WTC11 (cell line): Measurements from ENCODE around the gene C1GALT1C1L. TPM values are rescaled to one million over a fixed set of nuclear protein-coding genes. Genes with fewer than 3 reads are reported as not detected.
"Not testable (repeated sequence)": the region's sequence is repeated elsewhere in the genome, so short reads cannot be mapped to it uniquely, and the experiment has no call there.

ENCODE experiments used
- ATAC-seq: fragments of 200-7000 bp; cut with Tn5 transposase; 2 replicates; pipeline ENCODE4 v1.10.0; 2021; ENCODE audit warnings: mild to moderate bottlenecking, moderate library complexity
- CTCF ChIA-PET: fragments of 300-600 bp; sonication (Branson Sonifier 250); formaldehyde crosslinking; loops from one replicate; lab custom pipeline; 2021; ENCODE audit warnings: antibody characterized with exemption; lab: Charles Lee
- POLR2A ChIA-PET: fragments of 350-600 bp; sonication (Branson Sonifier 250); formaldehyde crosslinking; loops from one replicate; lab custom pipeline; 2021; ENCODE audit warnings: antibody characterized with exemption; lab: Charles Lee
- DNase-seq: peaks from one replicate; pipeline ENCODE4 v3.0.0; 2021; ENCODE audit warnings: low spot score
- H3K27ac Mint-ChIP-seq: 2 replicates; pipeline ENCODE4 v1.8.0; 2021; ENCODE audit warnings: mixed read lengths
- H3K27me3 Mint-ChIP-seq: 2 replicates; pipeline ENCODE4 v1.8.0; 2021; ENCODE audit warnings: low read depth, mild to moderate bottlenecking, moderate library complexity, mixed read lengths
- H3K36me3 Mint-ChIP-seq: 2 replicates; pipeline ENCODE4 v1.8.0; 2021; ENCODE audit warnings: mixed read lengths
- H3K4me1 Mint-ChIP-seq: 2 replicates; pipeline ENCODE4 v1.8.0; 2022; ENCODE audit warnings: mixed read lengths
- H3K4me3 Mint-ChIP-seq: 2 replicates; pipeline ENCODE4 v1.8.0; 2021; ENCODE audit warnings: mild to moderate bottlenecking, moderate library complexity, mixed read lengths
- H3K9me3 Mint-ChIP-seq: 2 replicates; pipeline ENCODE4 v1.8.0; 2021; ENCODE audit warnings: mixed read lengths
- E2F1 ChIP-seq: sonication (generic); formaldehyde crosslinking; IDR thresholded peaks from 2 replicates; pipeline ENCODE4 v1.8.0; 2022; ENCODE audit warnings: mild to moderate bottlenecking, missing genetic modification reagents
- ELF4 ChIP-seq: sonication (generic); formaldehyde crosslinking; IDR thresholded peaks from 2 replicates; pipeline ENCODE4 v1.8.1; 2022; ENCODE audit warnings: low read depth, mild to moderate bottlenecking, moderate library complexity, missing genetic modification reagents
- ESRRA ChIP-seq: sonication (generic); formaldehyde crosslinking; IDR thresholded peaks from 2 replicates; pipeline ENCODE4 v1.8.1; 2022; ENCODE audit warnings: mild to moderate bottlenecking, missing genetic modification reagents, borderline replicate concordance
- GRHL2 ChIP-seq: fragments of 250-450 bp; sonication (Bioruptor Pico); IDR thresholded peaks from 2 replicates; pipeline ENCODE4 v1.8.0; 2022; ENCODE audit warnings: mild to moderate bottlenecking, moderate library complexity; ENCODE audit not compliant: insufficient replicate concordance, severe bottlenecking
- HMGXB4 ChIP-seq: sonication (generic); formaldehyde crosslinking; IDR thresholded peaks from 2 replicates; pipeline ENCODE4 v1.8.1; 2023; ENCODE audit warnings: mild to moderate bottlenecking, moderate library complexity, missing genetic modification reagents
- JAZF1 ChIP-seq: fragments of 250-450 bp; sonication (Bioruptor Pico); IDR thresholded peaks from 2 replicates; pipeline ENCODE4 v1.9.0; 2021; ENCODE audit warnings: moderate library complexity, mild to moderate bottlenecking, inconsistent platforms
- NFE2L1 ChIP-seq: sonication (generic); formaldehyde crosslinking; IDR thresholded peaks from 2 replicates; pipeline ENCODE4 v1.8.1; 2023; ENCODE audit warnings: missing genetic modification reagents
- PRDM15 ChIP-seq: sonication (generic); formaldehyde crosslinking; IDR thresholded peaks from 2 replicates; pipeline ENCODE4 v1.8.0; 2022; ENCODE audit warnings: missing genetic modification reagents
- SMAD3 ChIP-seq: sonication (generic); formaldehyde crosslinking; IDR thresholded peaks from 2 replicates; pipeline ENCODE4 v1.8.0; 2022; ENCODE audit warnings: missing genetic modification reagents, mild to moderate bottlenecking, borderline replicate concordance
- SOX15 ChIP-seq: fragments of 250-450 bp; sonication (Bioruptor Pico); IDR thresholded peaks from 2 replicates; pipeline ENCODE4 v1.9.0; 2021; ENCODE audit warnings: mild to moderate bottlenecking
- TCF7 ChIP-seq: sonication (generic); formaldehyde crosslinking; IDR thresholded peaks from 2 replicates; pipeline ENCODE4 v1.8.0; 2022; ENCODE audit warnings: mild to moderate bottlenecking, low read depth, missing genetic modification reagents, moderate library complexity
- TP53 ChIP-seq: sonication (generic); formaldehyde crosslinking; IDR thresholded peaks from 2 replicates; pipeline ENCODE4 v1.8.1; 2023; ENCODE audit warnings: mild to moderate bottlenecking, missing genetic modification reagents
- ZBTB21 ChIP-seq: sonication (generic); formaldehyde crosslinking; IDR thresholded peaks from 2 replicates; pipeline ENCODE4 v1.8.1; 2023; ENCODE audit warnings: mild to moderate bottlenecking, missing genetic modification reagents, borderline replicate concordance
- ZBTB43 ChIP-seq: sonication (generic); formaldehyde crosslinking; IDR thresholded peaks from 2 replicates; pipeline ENCODE4 v1.8.1; 2023; ENCODE audit warnings: mild to moderate bottlenecking, missing genetic modification reagents
- ZNF263 ChIP-seq: sonication (generic); formaldehyde crosslinking; IDR thresholded peaks from 2 replicates; pipeline ENCODE4 v1.8.1; 2022; ENCODE audit warnings: low read depth, mild to moderate bottlenecking, moderate library complexity, missing genetic modification reagents
- total RNA-seq: library from RNA; stranded (reverse); gene quantifications from 3 replicates; pipeline ENCODE4 v1.2.3, GENCODE V29; 2021
- TF ChIP-seq, protein P1 (sequence below): fragments of 250-450 bp; sonication (Bioruptor Pico); IDR thresholded peaks from 2 replicates; pipeline ENCODE4 v1.8.0; 2021; ENCODE audit warnings: mild to moderate bottlenecking

The C1GALT1C1L gene
- total RNA-seq, 1 experiment from 2014 or later = 0.44 TPM

- TF ChIP-seq E2F1 (CRISPR knock-in tag) (no peak), SMAD3 (CRISPR knock-in tag) (no peak), HMGXB4 (CRISPR knock-in tag) (no peak), ELF4 (CRISPR knock-in tag) (no peak), ZBTB21 (CRISPR knock-in tag) (no peak), ZBTB43 (CRISPR knock-in tag) (no peak), SOX15 (CRISPR knock-in tag) (no peak), ZNF263 (CRISPR knock-in tag) (no peak), ESRRA (CRISPR knock-in tag) (no peak), TCF7 (CRISPR knock-in tag) (no peak), PRDM15 (CRISPR knock-in tag) (no peak), NFE2L1 (CRISPR knock-in tag) (no peak), GRHL2 (CRISPR knock-in tag) (no peak)
These were observed 13.8 kb upstream of the C1GALT1C1L start (continued) for GRCh38 chr2:43689999-43690398.

DNA sequence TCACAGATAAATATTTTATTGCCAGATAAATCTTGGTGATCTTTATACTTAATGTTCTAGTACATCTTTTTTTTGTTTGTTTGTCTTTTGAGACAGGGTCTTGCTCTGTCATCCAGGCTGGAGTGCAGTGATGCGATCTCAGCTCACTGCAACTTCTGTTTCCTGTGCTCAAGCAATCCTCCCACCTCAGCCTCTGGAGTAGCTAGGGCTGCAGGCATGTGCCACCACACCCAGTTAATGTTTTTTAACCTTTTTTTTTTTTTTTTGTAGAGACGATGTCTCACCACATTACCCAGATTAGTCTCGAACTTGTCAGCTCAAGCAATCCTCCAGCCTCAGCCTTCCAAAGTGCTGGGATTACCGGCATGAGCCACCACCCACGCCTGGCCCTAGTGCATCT lies 9.1 kb upstream of the C1GALT1C1L start:
- DNase-seq (no peak), ATAC-seq (no peak)
- H3K4me3 Mint-ChIP-seq = no peak overlapping the region
- CTCF ChIA-PET = no interaction called here
- H3K9me3 Mint-ChIP-seq = no peaks in the 10 kb centered on the region
- TF ChIP-seq TP53 (CRISPR knock-in tag) (no peak), JAZF1 (no peak)
- TF ChIP-seq, protein P1, sequence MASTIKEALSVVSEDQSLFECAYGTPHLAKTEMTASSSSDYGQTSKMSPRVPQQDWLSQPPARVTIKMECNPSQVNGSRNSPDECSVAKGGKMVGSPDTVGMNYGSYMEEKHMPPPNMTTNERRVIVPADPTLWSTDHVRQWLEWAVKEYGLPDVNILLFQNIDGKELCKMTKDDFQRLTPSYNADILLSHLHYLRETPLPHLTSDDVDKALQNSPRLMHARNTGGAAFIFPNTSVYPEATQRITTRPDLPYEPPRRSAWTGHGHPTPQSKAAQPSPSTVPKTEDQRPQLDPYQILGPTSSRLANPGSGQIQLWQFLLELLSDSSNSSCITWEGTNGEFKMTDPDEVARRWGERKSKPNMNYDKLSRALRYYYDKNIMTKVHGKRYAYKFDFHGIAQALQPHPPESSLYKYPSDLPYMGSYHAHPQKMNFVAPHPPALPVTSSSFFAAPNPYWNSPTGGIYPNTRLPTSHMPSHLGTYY (CRISPR knock-in tag) = no peak
- POLR2A ChIA-PET = no interaction called here
- no peak overlapping the region for H3K27ac Mint-ChIP-seq
- H3K4me1 Mint-ChIP-seq = no peaks in the 10 kb centered on the region
- H3K36me3 Mint-ChIP-seq = no peaks in the 10 kb centered on the region
- no peaks in the 10 kb centered on the region for H3K27me3 Mint-ChIP-seq

GRCh38 chr2:43677783-43678182 lies 1.6 kb upstream of the C1GALT1C1L start:
- H3K27me3 Mint-ChIP-seq, ATAC-seq, H3K27ac Mint-ChIP-seq, H3K4me3 Mint-ChIP-seq, CTCF ChIA-PET, POLR2A ChIA-PET, H3K4me1 Mint-ChIP-seq, DNase-seq: not testable (repeated sequence)
- Mint-ChIP-seq H3K9me3 (peaks cover 12% of the 10 kb centered on the region), H3K36me3 (peaks cover 13% of the 10 kb centered on the region)
